DND-41 (cell line): ENCODE results near the gene DNM3.

ENCODE experiments used
- ATAC-seq: fragments of 200-7000 bp; cut with Tn5 transposase; 3 replicates; pipeline ENCODE4 v1.9.1; 2021; ENCODE audit warnings: low read depth; ENCODE audit not compliant: insufficient read depth
- DNase-seq: peaks from one replicate; pipeline ENCODE4 v3.0.0-alpha.2; 2020
- H2AFZ ChIP-seq: 2 replicates; pipeline ENCODE4 v1.6.0; 2012; ENCODE audit warnings: low read depth, low read length
- H3K27ac ChIP-seq: 2 replicates; pipeline ENCODE4 v1.5.1; 2012; ENCODE audit warnings: low read length, inconsistent platforms
- H3K27me3 ChIP-seq: fragments of 200-600 bp; sonication (generic); 2 replicates; pipeline ENCODE4 v1.6.0; 2012; ENCODE audit warnings: low read length, mild to moderate bottlenecking, inconsistent platforms; ENCODE audit not compliant: insufficient read depth, poor library complexity
- H3K36me3 ChIP-seq: 2 replicates; pipeline ENCODE4 v1.5.1; 2012; ENCODE audit warnings: low read length, inconsistent platforms; ENCODE audit not compliant: insufficient read depth
- H3K4me1 ChIP-seq: 2 replicates; pipeline ENCODE4 v1.5.1; 2012; ENCODE audit warnings: mild to moderate bottlenecking, low read length; ENCODE audit not compliant: insufficient read depth
- H3K4me2 ChIP-seq: 2 replicates; pipeline ENCODE4 v1.6.0; 2012; ENCODE audit warnings: mild to moderate bottlenecking, moderate library complexity, low read length, inconsistent platforms; ENCODE audit not compliant: insufficient read depth
- H3K4me3 ChIP-seq, 2 experiments: fragments of 200-600 bp in 1 of 2; shearing (Covaris generic) in 1 of 2; 2 replicates each; pipeline ENCODE4 v1.5.1; 2012 to 2016; ENCODE audit warnings: inconsistent platforms in 2 of 2, low read length in 2 of 2, mild to moderate bottlenecking in 2 of 2, low read depth in 1 of 2, moderate library complexity in 1 of 2
- H3K79me2 ChIP-seq: 2 replicates; pipeline ENCODE4 v1.6.0; 2012; ENCODE audit warnings: low read length, inconsistent platforms; ENCODE audit not compliant: insufficient read depth
- H3K9ac ChIP-seq: 2 replicates; pipeline ENCODE4 v1.6.0; 2012; ENCODE audit warnings: low read depth, mild to moderate bottlenecking, inconsistent platforms, low read length, moderate library complexity
- H3K9me3 ChIP-seq: 2 replicates; pipeline ENCODE4 v1.5.1; 2012; ENCODE audit warnings: low read length, moderate library complexity, mild to moderate bottlenecking, inconsistent platforms; ENCODE audit not compliant: insufficient read depth, severe bottlenecking
- H4K20me1 ChIP-seq: 2 replicates; pipeline ENCODE4 v1.6.0; 2012; ENCODE audit warnings: low read length; ENCODE audit not compliant: insufficient read depth
- EZH2 ChIP-seq: IDR thresholded peaks from 3 replicates; pipeline ENCODE4 v1.6.1; 2012; ENCODE audit warnings: borderline replicate concordance, low read depth, mild to moderate bottlenecking, moderate library complexity, low read length, inconsistent platforms; ENCODE audit not compliant: severe bottlenecking
- TF ChIP-seq, protein P1 (sequence below): IDR thresholded peaks from 2 replicates; pipeline ENCODE4 v1.5.1; 2012; ENCODE audit warnings: borderline replicate concordance, low read length, moderate library complexity, mild to moderate bottlenecking; ENCODE audit not compliant: poor library complexity, severe bottlenecking; ENCODE audit errors: extremely low read depth

The DNM3 gene

DNA sequence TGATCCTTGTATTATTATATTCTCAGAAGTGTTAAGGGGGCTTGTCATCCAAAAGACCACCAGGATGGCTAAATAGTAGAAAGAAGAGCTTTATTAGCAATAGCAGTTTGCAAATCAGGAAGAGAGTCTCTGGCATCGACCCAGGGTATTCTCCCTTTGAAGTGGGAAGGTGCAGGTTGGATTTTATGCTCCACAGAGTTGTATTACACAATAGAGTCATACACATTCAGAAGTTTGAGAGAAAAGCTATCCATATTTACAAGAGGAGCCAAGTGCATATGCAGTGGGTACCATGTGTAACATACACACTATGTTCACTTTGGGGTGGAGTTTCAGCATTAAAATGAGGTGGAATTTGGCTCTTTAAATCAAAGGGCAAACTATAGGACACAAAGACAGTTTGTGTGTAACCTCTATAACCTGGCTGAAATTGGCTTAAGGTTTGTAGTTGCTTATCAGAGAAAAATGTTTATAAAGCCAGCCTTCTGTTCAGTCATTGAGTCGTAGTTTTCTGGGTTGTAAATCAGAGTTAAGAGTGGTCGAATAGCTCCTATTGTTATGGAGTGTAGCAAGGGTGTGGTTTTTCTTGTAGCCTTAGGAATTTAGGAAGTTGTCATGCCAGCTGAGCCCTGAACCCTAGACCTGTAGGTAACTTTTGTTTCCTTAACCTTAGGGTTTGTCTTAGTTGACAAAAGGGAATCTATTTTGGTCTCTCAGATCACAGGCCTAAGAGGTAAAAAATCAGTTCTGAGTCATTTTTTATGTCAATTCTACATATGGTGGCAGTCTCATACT lies 125.3 kb downstream of the DNM3 start:
- Histone ChIP-seq H3K27me3 (peaks cover 3% of the 10 kb centered on the region), H3K4me3 (no peak overlapping the region), H2AFZ (no peak overlapping the region), H4K20me1 (no peaks in the 10 kb centered on the region), H3K4me2 (no peak overlapping the region), H3K79me2 (no peaks in the 10 kb centered on the region), H3K9ac (no peak overlapping the region), H3K4me1 (no peaks in the 10 kb centered on the region), H3K27ac (no peak overlapping the region), H3K36me3 (no peaks in the 10 kb centered on the region), H3K9me3 (no peaks in the 10 kb centered on the region)
- TF ChIP-seq EZH2: no peak
- TF ChIP-seq, protein P1, sequence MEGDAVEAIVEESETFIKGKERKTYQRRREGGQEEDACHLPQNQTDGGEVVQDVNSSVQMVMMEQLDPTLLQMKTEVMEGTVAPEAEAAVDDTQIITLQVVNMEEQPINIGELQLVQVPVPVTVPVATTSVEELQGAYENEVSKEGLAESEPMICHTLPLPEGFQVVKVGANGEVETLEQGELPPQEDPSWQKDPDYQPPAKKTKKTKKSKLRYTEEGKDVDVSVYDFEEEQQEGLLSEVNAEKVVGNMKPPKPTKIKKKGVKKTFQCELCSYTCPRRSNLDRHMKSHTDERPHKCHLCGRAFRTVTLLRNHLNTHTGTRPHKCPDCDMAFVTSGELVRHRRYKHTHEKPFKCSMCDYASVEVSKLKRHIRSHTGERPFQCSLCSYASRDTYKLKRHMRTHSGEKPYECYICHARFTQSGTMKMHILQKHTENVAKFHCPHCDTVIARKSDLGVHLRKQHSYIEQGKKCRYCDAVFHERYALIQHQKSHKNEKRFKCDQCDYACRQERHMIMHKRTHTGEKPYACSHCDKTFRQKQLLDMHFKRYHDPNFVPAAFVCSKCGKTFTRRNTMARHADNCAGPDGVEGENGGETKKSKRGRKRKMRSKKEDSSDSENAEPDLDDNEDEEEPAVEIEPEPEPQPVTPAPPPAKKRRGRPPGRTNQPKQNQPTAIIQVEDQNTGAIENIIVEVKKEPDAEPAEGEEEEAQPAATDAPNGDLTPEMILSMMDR: no peak
- no peak for ATAC-seq
- no peak for DNase-seq

DNA sequence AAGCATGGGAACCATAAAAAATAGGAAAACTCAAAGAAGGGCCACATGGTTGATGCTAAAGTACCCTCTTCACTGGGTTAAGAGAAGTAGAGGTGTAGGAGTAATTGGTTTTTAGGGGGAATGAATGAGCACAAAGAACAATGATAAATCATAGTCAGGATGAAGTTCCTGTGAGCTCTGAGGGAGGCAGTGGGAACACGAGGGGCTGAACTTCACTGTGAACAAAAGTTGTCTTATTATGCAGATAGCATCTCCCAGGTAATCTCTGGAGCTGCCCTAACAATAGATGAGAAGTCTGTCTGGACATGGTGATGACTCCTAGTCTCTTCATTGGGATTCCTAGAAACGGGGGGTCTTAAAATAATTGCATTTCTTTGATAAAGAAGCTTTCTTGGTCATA lies 127.9 kb downstream of the DNM3 start:
- ATAC-seq (no peak), DNase-seq (no peak)
- Histone ChIP-seq H3K4me1 (no peaks in the 10 kb centered on the region), H3K79me2 (no peaks in the 10 kb centered on the region), H3K9me3 (no peaks in the 10 kb centered on the region), H3K9ac (no peak overlapping the region), H3K36me3 (no peaks in the 10 kb centered on the region), H3K27ac (no peak overlapping the region), H3K4me3 (no peak overlapping the region), H4K20me1 (no peaks in the 10 kb centered on the region), H3K4me2 (no peak overlapping the region), H2AFZ (no peak overlapping the region), H3K27me3 (peaks cover 5% of the 10 kb centered on the region)
- TF ChIP-seq, protein P1: no peak
- TF ChIP-seq EZH2: no peak

DNA sequence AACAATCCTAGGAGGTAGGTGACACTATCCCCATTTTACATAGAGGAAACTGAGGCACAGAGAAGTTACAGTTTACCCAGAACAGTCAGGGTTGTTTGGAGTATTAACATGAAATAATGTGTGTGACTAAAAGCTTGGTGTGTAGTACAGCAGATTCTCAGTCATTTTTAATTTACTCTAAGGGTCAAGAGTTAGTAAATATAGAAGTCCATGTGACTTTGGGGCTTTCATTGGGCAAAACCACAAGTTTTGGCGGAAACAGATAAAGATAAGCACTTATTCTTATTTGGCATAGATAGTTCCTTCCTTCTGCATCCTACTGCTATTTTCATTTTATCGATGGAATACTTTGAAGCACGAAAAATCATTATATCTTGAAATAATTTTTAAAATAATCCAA lies 128.5 kb downstream of the DNM3 start:
- ATAC-seq: no peak

More for the DNA sequence above, 128.5 kb downstream of the DNM3 start:
- no peak overlapping the region for H3K4me2 ChIP-seq
- no peaks in the 10 kb centered on the region for H3K9me3 ChIP-seq
- H3K4me3 ChIP-seq: no peak overlapping the region
- DNase-seq: no peak
- H3K27ac ChIP-seq: no peak overlapping the region
- no peaks in the 10 kb centered on the region for H3K79me2 ChIP-seq
- TF ChIP-seq EZH2: no peak
- TF ChIP-seq, protein P1: no peak
- no peaks in the 10 kb centered on the region for H4K20me1 ChIP-seq
- no peak overlapping the region for H3K9ac ChIP-seq
- no peaks in the 10 kb centered on the region for H3K36me3 ChIP-seq
- peaks cover 5% of the 10 kb centered on the region for H3K27me3 ChIP-seq
- H3K4me1 ChIP-seq: no peaks in the 10 kb centered on the region
- H2AFZ ChIP-seq: no peak overlapping the region
